ENCODE data around the gene ITM2C.

Gene ITM2C

DNA sequence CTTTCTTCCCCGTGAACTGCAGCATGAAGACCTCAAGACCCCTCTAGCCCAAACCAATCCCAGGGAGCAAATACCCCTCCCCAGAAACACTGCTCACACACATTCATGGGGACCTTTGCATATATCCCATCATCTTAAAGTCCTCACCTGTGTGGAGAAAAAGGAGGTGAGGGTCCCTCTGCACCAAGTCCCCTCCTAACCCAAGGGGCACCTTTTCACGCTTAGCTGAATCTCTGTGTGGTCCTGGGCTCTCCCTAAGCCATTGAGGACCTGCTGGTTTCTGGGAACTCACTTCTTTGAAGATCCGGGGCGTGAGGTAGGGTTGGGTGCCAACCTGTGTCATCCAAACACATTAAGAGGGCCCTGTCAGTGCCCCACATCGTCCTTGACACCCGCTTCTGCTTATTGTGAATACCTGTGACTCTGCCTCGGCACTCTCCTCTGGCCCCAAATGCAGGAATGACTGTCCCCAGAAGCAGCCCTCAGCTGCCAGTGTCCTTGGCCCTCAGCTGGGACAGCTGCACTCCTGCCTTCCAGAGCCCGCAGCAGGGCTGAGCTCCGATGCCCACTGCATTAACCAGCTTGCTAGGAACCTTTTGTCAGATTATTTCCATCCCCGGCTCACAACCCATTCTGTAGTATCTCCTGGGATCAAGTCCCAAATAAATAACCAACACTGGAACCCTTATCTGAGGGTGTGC, 41.3 kb upstream of the ITM2C start:
- TF ChIP-seq ZFX (IDR thresholded peaks at IDR 0.05): no peak
- TF ChIP-seq, protein P1, sequence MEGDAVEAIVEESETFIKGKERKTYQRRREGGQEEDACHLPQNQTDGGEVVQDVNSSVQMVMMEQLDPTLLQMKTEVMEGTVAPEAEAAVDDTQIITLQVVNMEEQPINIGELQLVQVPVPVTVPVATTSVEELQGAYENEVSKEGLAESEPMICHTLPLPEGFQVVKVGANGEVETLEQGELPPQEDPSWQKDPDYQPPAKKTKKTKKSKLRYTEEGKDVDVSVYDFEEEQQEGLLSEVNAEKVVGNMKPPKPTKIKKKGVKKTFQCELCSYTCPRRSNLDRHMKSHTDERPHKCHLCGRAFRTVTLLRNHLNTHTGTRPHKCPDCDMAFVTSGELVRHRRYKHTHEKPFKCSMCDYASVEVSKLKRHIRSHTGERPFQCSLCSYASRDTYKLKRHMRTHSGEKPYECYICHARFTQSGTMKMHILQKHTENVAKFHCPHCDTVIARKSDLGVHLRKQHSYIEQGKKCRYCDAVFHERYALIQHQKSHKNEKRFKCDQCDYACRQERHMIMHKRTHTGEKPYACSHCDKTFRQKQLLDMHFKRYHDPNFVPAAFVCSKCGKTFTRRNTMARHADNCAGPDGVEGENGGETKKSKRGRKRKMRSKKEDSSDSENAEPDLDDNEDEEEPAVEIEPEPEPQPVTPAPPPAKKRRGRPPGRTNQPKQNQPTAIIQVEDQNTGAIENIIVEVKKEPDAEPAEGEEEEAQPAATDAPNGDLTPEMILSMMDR (conservative IDR thresholded peaks at IDR 0.05): no peak
- H3K27ac ChIP-seq: no peak overlapping the region

DNA sequence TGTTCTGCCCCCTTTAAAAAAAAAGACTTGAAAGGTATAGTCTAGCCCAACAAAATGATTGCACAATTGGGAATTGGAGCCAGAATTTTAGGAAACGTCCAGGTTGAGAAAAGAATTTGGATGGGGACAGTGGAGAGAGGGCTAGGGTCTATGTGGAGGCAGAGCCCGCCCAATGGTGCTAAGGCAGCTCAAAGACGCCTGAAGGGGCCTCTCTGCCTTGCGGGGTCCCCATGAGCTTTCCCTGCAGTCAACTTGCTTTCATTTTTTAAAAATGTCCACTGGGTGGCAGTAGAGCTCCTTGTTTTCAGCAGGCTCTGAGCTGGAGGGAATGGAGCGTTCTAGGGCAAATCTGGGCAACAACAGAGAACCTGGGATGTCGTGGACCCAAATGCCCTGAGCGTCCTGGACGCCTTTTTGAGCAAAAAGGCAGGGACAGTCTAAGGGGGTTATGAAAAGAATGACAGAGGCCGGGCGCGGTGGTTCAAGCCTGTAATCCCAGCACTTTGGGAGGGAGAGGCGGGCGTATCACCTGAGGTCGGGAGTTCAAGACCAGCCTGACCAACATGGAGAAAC, 40.2 kb upstream of the ITM2C start:
- TF ChIP-seq, protein P1 (conservative IDR thresholded peaks at IDR 0.05): peak; percentile 78
- TF ChIP-seq ZFX (IDR thresholded peaks at IDR 0.05): no peak
- no peak overlapping the region for H3K27ac ChIP-seq

DNA sequence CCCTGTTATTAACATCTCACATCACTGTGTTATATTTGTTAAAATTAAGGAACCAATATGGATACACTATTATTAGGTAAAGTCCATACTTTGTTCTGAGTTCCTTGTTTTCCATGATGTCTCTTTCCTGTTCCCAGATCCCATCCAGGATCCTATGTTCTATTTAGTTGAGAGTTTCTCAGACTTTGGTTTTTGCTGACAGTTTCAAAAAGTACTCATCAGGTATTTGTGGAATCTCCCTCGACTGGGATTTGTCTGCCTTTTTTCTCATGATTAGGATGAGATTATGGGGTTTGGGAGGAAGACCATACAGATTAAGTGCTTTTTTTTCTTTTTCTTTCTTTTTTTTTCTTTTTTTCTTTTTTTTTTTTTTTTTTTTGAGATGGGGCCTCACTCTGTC, 39.4 kb upstream of the ITM2C start:
- no peak overlapping the region for H3K27ac ChIP-seq
- TF ChIP-seq, protein P1 (conservative IDR thresholded peaks at IDR 0.05): no peak
- TF ChIP-seq ZFX (IDR thresholded peaks at IDR 0.05): no peak

DNA sequence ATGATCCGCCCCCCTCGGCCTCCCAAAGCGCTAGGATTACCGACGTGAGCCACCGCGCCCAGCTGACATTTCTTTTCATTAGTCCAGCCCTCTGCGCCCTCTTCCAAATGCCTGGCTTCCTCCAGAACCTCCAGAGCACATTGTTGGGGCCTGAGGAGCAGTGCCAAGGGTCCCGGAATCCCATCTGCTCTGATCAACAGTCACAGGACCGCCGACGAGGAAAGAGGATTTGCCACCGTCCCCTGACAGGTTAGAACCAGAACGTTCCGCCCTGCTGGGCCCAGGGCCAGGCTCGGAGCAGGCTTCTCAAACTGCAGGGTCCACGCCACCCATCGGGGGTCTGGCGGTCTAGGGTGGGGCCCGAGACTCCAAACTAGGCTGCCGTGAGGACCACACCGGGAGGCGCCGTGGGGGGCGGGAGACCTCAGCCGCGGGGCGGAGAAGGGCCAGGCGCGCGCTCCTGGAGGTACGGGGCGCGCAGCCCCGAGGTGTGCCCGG, 36.9 kb upstream of the ITM2C start:
- H3K27ac ChIP-seq: no peak overlapping the region
- TF ChIP-seq, protein P1 (conservative IDR thresholded peaks at IDR 0.05): no peak
- no peak for TF ChIP-seq ZFX (IDR thresholded peaks at IDR 0.05)

DNA sequence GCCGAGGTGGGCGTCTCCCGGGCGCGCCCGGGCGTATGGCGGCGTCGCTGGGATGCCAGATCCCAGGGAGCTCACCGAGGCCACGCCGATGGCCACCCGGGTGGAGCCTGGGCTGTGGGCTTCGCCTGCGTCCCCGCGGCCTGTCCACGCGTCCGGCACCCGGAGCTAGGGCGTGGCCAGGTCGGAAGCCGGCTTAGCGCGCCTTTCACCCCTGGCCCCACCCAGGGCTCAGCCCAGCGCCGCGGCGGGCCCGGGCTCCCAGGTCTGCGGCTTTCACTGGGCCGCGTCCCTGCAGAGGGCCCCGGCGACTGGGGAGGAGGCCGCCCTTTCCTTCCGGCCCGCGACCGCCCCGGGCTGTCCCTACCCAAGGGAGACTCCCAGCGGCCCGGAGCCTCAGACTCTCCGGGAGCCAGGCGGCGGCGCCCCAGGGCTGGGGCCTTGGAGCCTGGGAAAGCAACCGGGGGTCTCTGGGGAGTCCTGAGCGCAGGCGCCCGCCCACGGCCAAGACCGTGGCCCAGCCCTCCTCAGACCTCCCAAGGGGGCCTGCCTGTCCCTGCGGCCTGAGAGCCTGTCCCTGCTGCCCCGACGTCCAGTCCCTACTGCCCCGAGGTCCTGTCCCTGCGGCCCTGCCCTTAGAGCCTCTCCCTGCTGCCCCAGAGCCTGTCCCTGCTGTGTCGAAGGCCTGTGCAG, 36.3 kb upstream of the ITM2C start:
- TF ChIP-seq ZFX (IDR thresholded peaks at IDR 0.05): no peak
- TF ChIP-seq, protein P1 (conservative IDR thresholded peaks at IDR 0.05): no peak
- H3K27ac ChIP-seq: no peak overlapping the region

DNA sequence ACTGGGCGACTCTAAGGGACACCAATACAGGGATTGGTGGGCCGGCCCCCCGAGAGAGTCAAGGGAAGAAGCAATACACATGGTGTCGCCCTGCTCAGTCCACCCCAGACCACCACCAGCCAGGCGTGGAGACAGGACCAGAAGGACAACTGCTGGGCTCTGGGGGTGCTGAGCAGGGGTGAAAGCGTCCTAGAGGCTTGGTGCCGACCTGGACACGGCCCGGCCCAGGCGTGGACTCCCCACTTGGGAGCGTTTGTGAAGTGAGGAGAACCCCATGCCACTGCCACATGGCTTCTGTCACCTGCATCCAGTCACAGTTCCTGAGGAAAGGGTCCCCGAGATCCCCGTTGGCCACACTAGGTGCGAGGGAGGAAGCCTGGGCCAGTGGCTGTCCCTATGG, 35.4 kb upstream of the ITM2C start:
- no peak overlapping the region for H3K27ac ChIP-seq
- TF ChIP-seq ZFX (IDR thresholded peaks at IDR 0.05): no peak
- TF ChIP-seq, protein P1 (conservative IDR thresholded peaks at IDR 0.05): no peak

DNA sequence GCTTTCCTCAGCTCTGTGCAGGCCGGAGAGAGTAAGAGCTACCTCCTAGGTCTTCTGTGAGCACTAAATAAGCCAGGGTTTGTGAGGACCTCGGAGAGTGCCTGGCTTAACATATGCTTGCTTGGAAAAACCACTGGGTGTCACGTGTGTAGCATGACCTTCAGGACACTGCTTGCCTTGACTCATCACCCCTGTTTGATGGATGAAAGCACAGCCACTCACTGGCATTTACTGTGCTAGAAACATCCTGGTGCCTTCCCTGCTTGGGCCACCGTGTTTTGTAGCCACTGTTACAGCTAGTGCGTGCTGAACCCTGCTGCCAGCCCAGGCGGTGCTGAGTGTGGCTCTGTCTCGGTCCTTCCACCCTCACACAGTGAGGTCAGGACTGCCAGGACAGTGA, 34.8 kb upstream of the ITM2C start:
- TF ChIP-seq, protein P1 (conservative IDR thresholded peaks at IDR 0.05): no peak
- no peak for TF ChIP-seq ZFX (IDR thresholded peaks at IDR 0.05)

More for the DNA sequence above, 34.8 kb upstream of the ITM2C start:
- no peak overlapping the region for H3K27ac ChIP-seq
